Stimulated activated effector memory CD8-positive, alpha-beta T cell treated with anti-CD3 and anti-CD28 coated beads, Interleukin-12 subunit alpha, Interleukin-12 subunit beta, amount 100 ng/mL, for 72 hours (primary cell): ENCODE data around the gene CYTH4.

Source experiments
- ATAC-seq: fragments of 150-1000 bp; cut with Tn5 transposase; 2 replicates; pipeline ENCODE4 v1.10.0; 2021
- DNase-seq, 2 donors: peaks; one replicate each; pipeline ENCODE4 v3.0.0; 2021 to 2022; ENCODE audit warnings: low spot score in 2 of 2
- H3K27ac Mint-ChIP-seq: one replicate; pipeline ENCODE4 v1.8.0; 2022; ENCODE audit warnings: mild to moderate bottlenecking, mixed read lengths
- H3K36me3 Mint-ChIP-seq: one replicate; pipeline ENCODE4 v1.8.0; 2022; ENCODE audit warnings: mild to moderate bottlenecking, mixed read lengths
- H3K4me1 Mint-ChIP-seq: one replicate; pipeline ENCODE4 v1.8.0; 2022; ENCODE audit warnings: mixed read lengths
- H3K4me3 Mint-ChIP-seq: one replicate; pipeline ENCODE4 v1.8.0; 2022; ENCODE audit warnings: mild to moderate bottlenecking, mixed read lengths
- H3K9me3 Mint-ChIP-seq: one replicate; pipeline ENCODE4 v1.8.0; 2022; ENCODE audit warnings: mixed read lengths

Gene CYTH4

DNA sequence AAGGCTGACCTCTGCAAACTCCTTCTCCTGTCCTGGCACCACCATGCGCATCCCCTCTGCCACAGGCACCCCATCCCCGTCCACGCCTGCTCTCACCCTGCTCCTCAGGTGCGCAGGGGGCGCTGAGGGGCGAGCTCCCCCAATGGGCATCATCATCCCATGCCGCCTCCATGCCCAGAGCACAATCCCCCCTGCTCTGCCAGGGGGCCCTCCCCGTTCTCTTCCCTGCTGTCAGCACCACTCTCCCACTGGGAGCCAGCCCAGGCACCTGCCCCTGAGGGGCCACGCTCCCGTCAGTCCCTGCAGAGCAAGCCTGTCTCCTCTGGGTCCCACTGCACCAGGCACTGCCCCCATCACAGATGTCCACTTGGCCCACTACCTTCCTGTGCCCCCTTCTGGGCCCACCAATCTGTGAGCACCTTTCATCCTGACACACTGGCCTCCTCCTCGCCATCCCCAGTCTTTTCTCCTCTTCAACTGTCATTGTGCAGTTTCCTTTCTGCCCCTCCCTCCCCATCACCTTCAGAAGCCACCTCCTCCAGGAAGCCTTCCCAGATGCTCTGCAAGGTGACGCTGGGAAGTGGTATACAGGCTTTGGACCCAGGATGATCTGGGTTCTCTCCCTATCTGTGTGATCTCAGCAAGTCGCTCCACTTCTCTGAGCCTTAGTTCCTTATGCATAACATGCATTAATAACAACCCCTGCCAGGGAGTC, 62.6 kb downstream of the CYTH4 start:
- ATAC-seq, result no peak

DNA sequence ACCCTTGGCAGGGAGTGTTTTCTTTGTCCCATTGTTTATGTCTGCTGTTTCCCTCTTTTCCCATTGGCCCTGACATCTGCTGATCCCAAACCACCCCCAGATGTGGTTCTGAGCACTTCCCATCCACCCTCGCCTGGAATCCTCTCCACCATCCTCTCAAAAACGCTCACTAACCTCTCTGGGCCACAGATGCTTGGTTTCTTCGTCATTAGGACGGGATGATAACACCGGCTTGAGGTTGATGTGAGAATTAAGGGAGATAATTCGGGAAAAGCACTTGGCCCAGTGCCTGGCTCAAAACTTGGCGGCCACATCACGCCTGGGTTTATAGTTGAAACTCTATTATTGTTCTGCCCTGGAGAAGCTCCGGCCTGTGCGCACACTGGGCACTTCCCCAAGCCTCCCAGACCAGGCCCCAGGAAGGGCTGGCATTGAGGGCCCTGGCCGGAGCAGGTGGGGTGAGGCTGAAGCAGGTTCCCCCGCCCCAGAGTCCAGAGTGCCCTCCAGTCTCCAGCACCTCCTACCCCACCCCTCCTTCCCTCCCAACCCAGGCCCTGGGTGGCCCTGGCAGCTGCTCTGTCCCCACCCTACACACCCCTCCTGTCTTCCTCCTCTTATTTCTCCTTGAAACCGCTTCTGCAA, 63.7 kb downstream of the CYTH4 start:
- Mint-ChIP-seq H3K4me1 (peaks cover 16% of the 10 kb centered on the region), H3K9me3 (no peaks in the 10 kb centered on the region), H3K27ac (no peak overlapping the region), H3K4me3 (no peak overlapping the region), H3K36me3 (no peaks in the 10 kb centered on the region)
- ATAC-seq, result no peak
- no peak for DNase-seq

More for the DNA sequence above, 62.6 kb downstream of the CYTH4 start:
- peak overlapping the region; percentile 81 for H3K27ac Mint-ChIP-seq
- H3K4me1 Mint-ChIP-seq, result peaks cover 16% of the 10 kb centered on the region
- no peak overlapping the region for H3K4me3 Mint-ChIP-seq
- no peak for DNase-seq
- no peaks in the 10 kb centered on the region for H3K36me3 Mint-ChIP-seq
- H3K9me3 Mint-ChIP-seq, result no peaks in the 10 kb centered on the region

DNA sequence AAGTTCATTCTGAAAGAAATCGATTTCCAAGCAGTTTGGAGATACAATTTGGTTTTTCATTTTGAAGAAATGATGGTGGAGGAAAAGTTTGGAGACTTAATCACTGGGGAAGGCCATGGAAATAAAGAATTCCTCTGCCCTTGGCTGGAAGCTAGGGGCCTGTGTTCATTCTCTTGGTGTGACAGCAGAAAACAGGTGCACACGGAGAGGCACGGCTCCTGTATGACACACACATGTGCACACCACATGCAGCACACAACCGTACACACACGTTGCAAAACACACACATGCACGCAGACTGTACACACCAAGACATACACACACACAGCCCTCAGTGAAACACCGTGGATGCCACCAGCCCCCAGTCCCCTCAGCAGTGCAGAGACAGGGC, 64.2 kb downstream of the CYTH4 start:
- ATAC-seq (no peak), DNase-seq (no peak)
- Mint-ChIP-seq H3K4me3 (no peak overlapping the region), H3K9me3 (no peaks in the 10 kb centered on the region), H3K36me3 (no peaks in the 10 kb centered on the region), H3K27ac (no peak overlapping the region), H3K4me1 (peaks cover 16% of the 10 kb centered on the region)

DNA sequence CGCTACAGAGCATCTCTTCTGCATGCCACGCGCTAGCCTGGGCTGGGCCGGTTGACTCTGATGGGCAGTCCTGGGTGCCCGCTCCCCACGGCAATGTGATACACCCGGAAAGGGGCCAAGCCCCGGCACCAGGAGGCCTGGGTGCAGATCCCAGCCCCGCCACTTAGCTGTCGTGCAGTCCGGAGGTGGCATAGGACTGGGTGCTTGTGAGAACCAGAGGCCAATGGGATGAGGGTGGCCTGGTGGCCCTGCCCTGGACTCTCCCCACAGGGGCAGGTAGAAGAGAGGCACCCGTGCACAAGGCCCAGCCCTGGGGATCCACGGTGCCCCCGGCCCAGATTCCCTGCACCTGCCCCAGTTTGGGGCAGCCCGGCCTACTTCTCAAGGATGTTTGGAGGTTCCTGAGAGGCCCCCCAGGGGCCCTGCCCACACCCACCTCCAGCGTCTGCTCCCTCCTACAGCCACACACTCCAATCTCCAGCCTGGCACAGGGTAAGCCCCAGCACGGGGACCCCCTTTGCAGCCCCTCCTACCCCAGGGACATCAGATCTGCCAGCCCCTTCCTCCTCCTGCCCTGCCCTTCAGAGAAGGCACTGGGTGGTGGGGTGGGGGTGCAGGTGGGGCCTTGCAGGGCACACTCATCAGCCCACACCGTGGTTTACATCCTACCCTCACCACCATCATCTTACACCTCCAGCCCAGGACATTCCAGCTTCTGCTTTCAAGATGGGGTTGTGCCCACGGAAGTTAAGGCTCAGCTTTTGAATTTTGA, 66.9 kb downstream of the CYTH4 start:
- DNase-seq (no peak), ATAC-seq (no peak)
- H3K9me3 Mint-ChIP-seq, result no peaks in the 10 kb centered on the region
- H3K4me1 Mint-ChIP-seq, result peaks cover 10% of the 10 kb centered on the region
- H3K36me3 Mint-ChIP-seq, result no peaks in the 10 kb centered on the region
- no peak overlapping the region for H3K4me3 Mint-ChIP-seq
- H3K27ac Mint-ChIP-seq, result no peak overlapping the region

DNA sequence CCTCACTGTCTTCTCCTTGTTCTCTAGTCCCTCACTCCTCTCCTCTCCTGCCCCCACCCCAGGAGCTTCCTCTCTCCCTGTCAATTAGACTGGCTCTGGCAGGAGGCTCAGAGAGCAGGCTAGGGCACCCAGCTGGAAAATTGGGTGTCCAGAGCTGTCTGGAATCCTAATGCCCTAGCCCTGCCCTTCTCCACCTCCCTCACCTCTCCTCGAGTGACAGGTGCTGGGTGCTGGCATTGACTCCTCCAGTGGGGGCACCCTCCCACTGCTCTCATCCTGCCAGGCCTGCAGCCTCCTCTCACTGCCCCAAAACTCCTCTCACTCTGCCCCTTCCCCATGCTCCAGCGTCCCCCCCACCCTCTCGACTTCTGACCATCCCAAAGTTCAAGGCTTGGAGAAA, 68.9 kb downstream of the CYTH4 start:
- H3K4me1 Mint-ChIP-seq, result no peaks in the 10 kb centered on the region
- ATAC-seq, result no peak
- no peak overlapping the region for H3K4me3 Mint-ChIP-seq
- no peak overlapping the region for H3K27ac Mint-ChIP-seq
- no peak for DNase-seq
- H3K36me3 Mint-ChIP-seq, result no peaks in the 10 kb centered on the region
- H3K9me3 Mint-ChIP-seq, result no peaks in the 10 kb centered on the region

DNA sequence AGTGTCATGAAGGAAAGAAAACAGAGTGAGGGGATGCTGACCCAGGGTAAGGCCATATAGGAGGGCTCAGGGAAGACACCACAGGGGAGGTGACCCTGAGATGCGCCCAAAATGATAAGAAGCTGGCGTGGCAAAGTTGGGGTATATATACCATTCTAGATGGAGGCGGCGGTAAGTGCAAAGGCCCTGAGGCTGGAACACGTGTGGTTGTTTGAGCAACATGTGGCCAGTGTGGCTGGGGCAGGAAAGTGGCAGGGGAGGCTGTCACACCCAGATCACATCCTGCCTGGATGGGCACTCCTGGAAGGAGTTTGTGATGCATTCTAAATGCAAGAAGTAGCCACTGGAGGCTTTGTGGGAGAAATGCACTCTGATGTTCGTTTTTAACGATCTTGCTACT, 70.2 kb downstream of the CYTH4 start:
- Mint-ChIP-seq H3K36me3 (no peaks in the 10 kb centered on the region), H3K27ac (no peak overlapping the region), H3K9me3 (no peaks in the 10 kb centered on the region), H3K4me1 (no peaks in the 10 kb centered on the region), H3K4me3 (no peak overlapping the region)
- no peak for ATAC-seq
- DNase-seq, result no peak

DNA sequence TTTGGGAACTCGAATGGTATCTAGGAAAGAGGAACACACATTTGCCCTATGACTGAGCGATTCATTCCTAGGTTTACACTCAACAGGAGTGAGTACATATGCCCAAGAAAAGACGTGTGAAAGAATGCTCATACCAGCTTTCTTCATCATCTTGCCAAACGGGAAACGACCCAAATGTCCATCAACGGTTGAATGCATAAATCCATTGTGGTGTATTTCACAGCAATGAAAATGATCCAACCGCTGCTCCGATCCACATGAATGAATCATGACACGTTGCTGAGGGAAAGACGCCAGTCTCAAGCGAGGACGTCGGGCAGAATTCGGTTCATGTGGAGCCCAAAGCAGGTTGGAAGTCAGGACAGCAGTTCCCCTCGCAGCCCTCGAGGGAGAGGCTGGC, 71.5 kb downstream of the CYTH4 start:
- no peak for DNase-seq
- no peak overlapping the region for H3K4me3 Mint-ChIP-seq
- H3K27ac Mint-ChIP-seq, result no peak overlapping the region
- no peaks in the 10 kb centered on the region for H3K4me1 Mint-ChIP-seq
- H3K9me3 Mint-ChIP-seq, result no peaks in the 10 kb centered on the region
- H3K36me3 Mint-ChIP-seq, result no peaks in the 10 kb centered on the region
- no peak for ATAC-seq

DNA sequence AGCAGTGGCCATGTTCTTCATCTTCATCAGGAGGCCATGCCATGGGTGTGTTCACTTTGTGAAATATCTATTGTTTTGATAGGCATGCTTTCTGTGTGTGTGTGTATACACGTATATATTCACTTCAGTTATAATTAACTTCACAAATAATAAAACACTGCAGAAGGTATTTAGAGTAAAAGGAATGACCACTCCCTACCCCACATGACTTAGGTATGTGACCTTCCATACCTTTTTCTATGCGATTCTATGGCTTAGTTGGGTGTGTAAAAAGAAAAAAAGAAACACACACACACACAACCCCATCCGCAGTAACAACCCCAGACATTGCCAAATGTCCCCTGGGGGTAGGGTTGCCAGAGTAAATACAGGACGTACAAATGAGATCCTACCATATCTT, 72.0 kb downstream of the CYTH4 start:
- Mint-ChIP-seq H3K4me1 (no peaks in the 10 kb centered on the region), H3K27ac (no peak overlapping the region), H3K36me3 (no peaks in the 10 kb centered on the region), H3K4me3 (no peak overlapping the region), H3K9me3 (no peaks in the 10 kb centered on the region)
- no peak for ATAC-seq
- DNase-seq, result no peak

DNA sequence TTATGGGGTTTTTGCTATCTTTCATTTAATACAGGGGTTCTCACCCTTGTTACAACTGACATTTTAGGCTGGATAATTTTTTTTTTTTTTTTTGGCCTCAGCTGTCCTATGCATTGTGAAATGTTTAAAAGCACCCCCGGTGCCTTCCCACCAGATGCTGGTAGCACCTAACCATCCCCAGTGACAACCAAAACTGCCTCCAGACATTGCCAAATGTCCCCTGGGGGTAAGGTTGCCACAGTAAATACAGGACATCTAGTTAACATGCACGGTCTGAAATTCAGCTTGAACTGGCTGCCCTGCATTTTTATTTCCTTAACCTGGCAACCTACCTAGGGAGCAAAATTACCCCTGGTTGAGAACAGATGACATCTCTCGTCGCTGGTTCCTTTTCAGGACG, 72.4 kb downstream of the CYTH4 start:
- ATAC-seq, result no peak

DNA sequence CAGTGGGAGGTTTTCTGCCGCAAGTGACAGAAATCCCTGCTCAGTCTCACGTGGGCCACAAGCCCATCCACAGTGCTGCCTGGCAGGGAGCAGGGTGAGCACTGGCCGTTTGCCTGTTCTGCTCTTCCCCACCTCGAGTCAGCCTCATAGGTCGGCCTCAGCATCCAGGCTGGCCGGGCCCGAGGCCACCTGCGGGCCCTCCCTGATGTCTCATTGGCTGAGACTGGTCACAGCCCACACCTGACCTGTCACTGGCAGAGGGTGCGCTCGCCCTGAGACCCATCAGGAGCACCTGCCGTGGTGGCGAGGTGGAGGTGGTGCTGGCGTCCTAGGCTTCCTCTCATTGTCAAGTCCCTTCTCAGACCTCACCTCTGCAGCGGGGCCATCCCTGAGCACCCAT, 72.9 kb downstream of the CYTH4 start:
- Mint-ChIP-seq H3K4me3 (no peak overlapping the region), H3K27ac (no peak overlapping the region), H3K9me3 (no peaks in the 10 kb centered on the region), H3K4me1 (no peaks in the 10 kb centered on the region), H3K36me3 (no peaks in the 10 kb centered on the region)
- DNase-seq (no peak), ATAC-seq (no peak)

More for the DNA sequence above, 72.4 kb downstream of the CYTH4 start:
- no peak for DNase-seq
- Mint-ChIP-seq H3K27ac (no peak overlapping the region), H3K4me3 (no peak overlapping the region), H3K4me1 (no peaks in the 10 kb centered on the region), H3K36me3 (no peaks in the 10 kb centered on the region), H3K9me3 (no peaks in the 10 kb centered on the region)

DNA sequence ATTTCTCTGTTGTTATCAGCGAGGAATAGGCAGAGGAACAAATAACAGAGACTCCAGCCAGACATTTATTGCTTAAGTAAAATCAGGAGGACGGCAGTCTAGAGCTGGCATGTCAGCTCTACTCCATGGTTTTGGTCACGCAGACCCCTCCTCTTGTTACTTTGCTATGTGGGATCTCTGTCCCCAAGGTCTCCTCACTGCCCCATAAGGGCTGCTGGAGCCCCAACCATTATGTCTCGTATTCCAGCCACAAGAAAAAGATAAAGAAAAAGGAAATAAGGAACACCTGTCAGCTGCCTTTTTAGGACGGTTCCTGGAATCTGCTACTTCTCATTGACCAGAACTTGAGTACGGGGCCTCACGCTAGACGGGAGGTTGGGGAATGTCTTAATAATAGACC, 74.6 kb downstream of the CYTH4 start:
- no peaks in the 10 kb centered on the region for H3K9me3 Mint-ChIP-seq
- H3K36me3 Mint-ChIP-seq, result no peaks in the 10 kb centered on the region
- no peak for ATAC-seq
- H3K4me3 Mint-ChIP-seq, result no peak overlapping the region
- DNase-seq, result no peak
- H3K4me1 Mint-ChIP-seq, result peaks cover 4% of the 10 kb centered on the region
- no peak overlapping the region for H3K27ac Mint-ChIP-seq

DNA sequence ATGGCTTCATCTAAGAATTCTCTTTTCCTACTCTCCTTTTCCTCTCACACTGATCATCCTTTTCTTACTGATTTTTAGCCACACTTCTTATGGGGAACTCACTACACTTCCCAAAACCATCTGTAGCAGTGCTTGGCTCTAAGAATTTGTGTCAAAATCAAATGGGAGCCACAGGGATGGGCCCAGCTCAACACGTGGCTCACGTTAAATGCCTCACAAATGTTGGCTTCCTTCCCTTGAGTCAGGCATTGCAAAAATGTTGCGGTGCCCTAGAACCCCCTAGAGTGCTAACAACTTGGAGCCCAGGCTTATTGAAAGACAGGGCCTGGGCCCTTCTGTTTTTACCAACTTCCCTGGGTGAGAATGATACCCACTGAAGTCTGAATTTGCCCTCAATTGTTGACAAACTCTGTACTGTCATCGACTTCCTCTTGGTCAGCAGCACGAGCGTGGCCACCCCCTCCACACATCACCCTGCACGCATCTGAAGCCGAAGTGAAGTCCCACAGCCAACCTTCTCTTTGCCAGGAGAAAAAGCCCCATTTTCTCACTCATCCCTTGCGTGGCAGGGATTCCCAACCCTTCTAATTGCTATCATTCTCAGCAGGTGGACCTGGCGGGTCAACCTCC, 75.3 kb downstream of the CYTH4 start:
- DNase-seq (no peak), ATAC-seq (no peak)
- no peak overlapping the region for H3K4me3 Mint-ChIP-seq
- peaks cover 4% of the 10 kb centered on the region for H3K4me1 Mint-ChIP-seq
- H3K36me3 Mint-ChIP-seq, result no peaks in the 10 kb centered on the region
- H3K27ac Mint-ChIP-seq, result no peak overlapping the region
- H3K9me3 Mint-ChIP-seq, result no peaks in the 10 kb centered on the region

DNA sequence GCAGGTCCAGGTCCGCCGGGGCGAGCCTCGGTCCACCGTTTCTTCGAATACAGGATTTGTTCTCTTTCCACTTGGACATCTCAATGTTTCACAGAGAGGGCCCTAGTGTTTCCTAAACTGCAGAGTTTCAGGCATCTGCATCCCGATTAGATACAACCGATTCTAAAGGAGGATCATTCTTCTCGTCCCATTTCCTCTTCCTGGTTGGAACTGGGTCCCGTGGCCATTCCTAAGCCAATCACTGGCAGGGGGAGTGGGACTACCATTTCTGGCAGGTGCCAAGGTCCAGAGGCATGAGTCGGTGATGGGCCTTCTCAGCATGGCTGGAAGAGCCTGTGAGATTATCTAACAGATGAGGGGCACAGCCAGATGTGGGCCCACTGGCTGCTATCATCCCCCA, 76.1 kb downstream of the CYTH4 start:
- Mint-ChIP-seq H3K4me1 (peaks cover 4% of the 10 kb centered on the region), H3K4me3 (no peak overlapping the region), H3K9me3 (no peaks in the 10 kb centered on the region), H3K27ac (no peak overlapping the region), H3K36me3 (no peaks in the 10 kb centered on the region)
- ATAC-seq (no peak), DNase-seq (no peak)

DNA sequence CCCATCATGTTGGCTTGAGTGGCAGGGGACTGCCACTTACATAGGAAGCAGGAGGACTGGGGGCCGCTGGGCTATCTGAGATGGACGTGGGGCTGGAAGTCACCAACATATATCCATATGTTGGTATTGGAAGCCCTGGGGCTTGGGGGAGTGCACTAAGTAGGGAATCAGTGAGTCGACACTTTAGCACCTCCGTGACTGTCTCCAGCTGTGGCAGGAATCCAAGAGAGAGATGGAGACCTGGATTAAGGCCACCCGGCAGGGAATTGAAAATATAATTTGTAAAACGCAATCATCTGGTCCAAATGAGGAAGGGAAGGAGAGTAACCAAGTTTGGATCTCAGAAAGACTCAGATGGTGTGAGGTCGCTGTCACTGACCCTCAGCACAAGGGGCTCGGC, 76.6 kb downstream of the CYTH4 start:
- DNase-seq (no peak), ATAC-seq (no peak)
- Mint-ChIP-seq H3K36me3 (no peaks in the 10 kb centered on the region), H3K4me3 (no peak overlapping the region), H3K4me1 (peaks cover 4% of the 10 kb centered on the region), H3K27ac (no peak overlapping the region), H3K9me3 (no peaks in the 10 kb centered on the region)

DNA sequence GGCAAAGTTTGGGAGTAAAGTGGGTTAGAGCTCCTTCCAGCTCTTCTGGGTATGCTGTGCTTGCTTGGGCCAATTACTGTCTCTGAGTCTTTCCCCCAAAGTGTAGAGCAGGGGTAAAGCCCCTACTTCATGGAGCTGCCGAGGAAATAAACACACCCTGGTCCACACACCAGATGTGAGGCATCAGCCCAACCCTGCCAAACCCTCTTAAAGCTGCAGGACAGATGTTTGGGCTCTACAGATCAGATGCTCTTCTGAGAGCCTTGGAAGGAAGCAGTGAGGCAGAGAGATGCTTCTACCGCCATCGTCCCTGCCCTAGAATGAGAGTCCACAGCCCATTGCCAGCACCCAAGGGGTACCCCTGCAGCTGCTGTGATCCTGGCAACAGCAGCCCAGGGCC, 80.3 kb downstream of the CYTH4 start:
- H3K4me3 Mint-ChIP-seq, result no peak overlapping the region
- no peaks in the 10 kb centered on the region for H3K9me3 Mint-ChIP-seq
- no peaks in the 10 kb centered on the region for H3K36me3 Mint-ChIP-seq
- no peak for ATAC-seq
- peak overlapping the region; percentile 15 for H3K27ac Mint-ChIP-seq
- no peak for DNase-seq
- peaks cover 4% of the 10 kb centered on the region for H3K4me1 Mint-ChIP-seq
